ENCODE results near the gene KDM4C. TPM values are rescaled to one million over a fixed set of nuclear protein-coding genes. Genes with fewer than 3 reads are reported as not detected.
"Not testable (repeated sequence)": the region's sequence is repeated elsewhere in the genome, so short reads cannot be mapped to it uniquely, and the experiment has no call there.

Gene KDM4C
- total RNA-seq, 6 donors from 2014 or later: 31.6 to 96.4 (median 41.2) TPM

DNA sequence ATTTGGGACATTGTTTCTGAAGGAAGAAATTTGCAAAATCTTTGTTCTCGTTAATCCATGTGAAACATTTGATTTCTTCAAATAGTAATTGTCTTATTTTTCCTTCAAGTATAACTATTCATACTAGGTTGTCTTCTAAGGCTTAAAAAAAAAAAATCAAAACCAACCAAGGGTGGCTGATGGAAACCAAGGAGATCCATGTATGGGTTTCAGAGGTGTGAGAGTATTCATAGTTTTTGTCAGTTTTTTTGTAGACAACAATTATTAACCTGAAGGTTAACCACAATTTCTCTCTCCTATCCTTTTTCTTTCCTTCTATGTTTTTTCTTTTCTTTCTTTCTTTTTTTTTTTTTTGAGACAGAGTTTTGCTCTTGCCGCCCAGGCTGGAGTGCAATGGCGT lies 35.4 kb downstream of the KDM4C start:
- ATAC-seq (ENCODE audit: low FRiP score in 2 of 2) (no peak), DNase-seq (no peak)
- H3K36me3 ChIP-seq: peaks cover 0 to 23% (median 12%) of the 10 kb centered on the region in 4 donors
- no peak overlapping the region for H3K4me3 ChIP-seq
- H3K27ac ChIP-seq: no peak overlapping the region
- no peaks in the 10 kb centered on the region for H3K27me3 ChIP-seq
- H3K9me3 ChIP-seq: no peaks in the 10 kb centered on the region
- TF ChIP-seq, protein P1, sequence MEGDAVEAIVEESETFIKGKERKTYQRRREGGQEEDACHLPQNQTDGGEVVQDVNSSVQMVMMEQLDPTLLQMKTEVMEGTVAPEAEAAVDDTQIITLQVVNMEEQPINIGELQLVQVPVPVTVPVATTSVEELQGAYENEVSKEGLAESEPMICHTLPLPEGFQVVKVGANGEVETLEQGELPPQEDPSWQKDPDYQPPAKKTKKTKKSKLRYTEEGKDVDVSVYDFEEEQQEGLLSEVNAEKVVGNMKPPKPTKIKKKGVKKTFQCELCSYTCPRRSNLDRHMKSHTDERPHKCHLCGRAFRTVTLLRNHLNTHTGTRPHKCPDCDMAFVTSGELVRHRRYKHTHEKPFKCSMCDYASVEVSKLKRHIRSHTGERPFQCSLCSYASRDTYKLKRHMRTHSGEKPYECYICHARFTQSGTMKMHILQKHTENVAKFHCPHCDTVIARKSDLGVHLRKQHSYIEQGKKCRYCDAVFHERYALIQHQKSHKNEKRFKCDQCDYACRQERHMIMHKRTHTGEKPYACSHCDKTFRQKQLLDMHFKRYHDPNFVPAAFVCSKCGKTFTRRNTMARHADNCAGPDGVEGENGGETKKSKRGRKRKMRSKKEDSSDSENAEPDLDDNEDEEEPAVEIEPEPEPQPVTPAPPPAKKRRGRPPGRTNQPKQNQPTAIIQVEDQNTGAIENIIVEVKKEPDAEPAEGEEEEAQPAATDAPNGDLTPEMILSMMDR (IDR thresholded peaks at IDR 0.05): no peak
- TF ChIP-seq POLR2AphosphoS5 (IDR thresholded peaks at IDR 0.05) (no peak), POLR2A (IDR thresholded peaks at IDR 0.05) (no peak), EP300 (IDR thresholded peaks at IDR 0.05) (no peak)
- WGBS, 2 donors: 97 to 99% methylated on average over 3 of the region's 3 CpGs
- H3K4me1 ChIP-seq: peaks cover 0 to 8% (median 4%) of the 10 kb centered on the region in 4 donors

DNA sequence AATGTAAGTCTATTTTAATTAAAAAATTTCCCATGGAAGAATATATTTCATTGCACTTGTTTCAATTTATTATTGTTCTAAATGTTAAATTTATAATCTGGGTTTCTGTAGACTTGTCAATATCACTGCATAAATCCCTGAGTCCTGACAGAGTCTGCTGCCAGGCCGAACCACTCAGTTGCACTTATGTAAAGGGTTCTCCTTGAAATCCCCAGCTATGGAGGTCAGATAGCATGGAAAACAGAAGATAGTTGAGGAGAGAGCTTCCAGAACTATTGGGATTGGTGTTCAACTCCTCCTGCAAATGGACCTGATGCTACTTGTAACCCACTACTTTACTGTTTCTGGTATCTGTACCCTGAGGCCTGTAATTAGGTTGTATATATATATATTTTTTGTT lies 37.2 kb downstream of the KDM4C start:
- Histone ChIP-seq H3K4me1 (no peaks in the 10 kb centered on the region), H3K27ac (no peak overlapping the region), H3K4me3 (no peak overlapping the region), H3K36me3 (peaks cover 0 to 23% (median 12%) of the 10 kb centered on the region in 4 donors), H3K9me3 (no peaks in the 10 kb centered on the region), H3K27me3 (no peaks in the 10 kb centered on the region)
- 90 to 94% methylated on average over 1 of the region's 1 CpG for WGBS, 2 donors
- DNase-seq (no peak), ATAC-seq (ENCODE audit: low FRiP score in 2 of 2) (no peak)
- TF ChIP-seq, protein P1 (IDR thresholded peaks at IDR 0.05): no peak
- TF ChIP-seq POLR2A (IDR thresholded peaks at IDR 0.05): no peak
- TF ChIP-seq EP300 (IDR thresholded peaks at IDR 0.05): no peak
- TF ChIP-seq POLR2AphosphoS5 (IDR thresholded peaks at IDR 0.05): no peak

DNA sequence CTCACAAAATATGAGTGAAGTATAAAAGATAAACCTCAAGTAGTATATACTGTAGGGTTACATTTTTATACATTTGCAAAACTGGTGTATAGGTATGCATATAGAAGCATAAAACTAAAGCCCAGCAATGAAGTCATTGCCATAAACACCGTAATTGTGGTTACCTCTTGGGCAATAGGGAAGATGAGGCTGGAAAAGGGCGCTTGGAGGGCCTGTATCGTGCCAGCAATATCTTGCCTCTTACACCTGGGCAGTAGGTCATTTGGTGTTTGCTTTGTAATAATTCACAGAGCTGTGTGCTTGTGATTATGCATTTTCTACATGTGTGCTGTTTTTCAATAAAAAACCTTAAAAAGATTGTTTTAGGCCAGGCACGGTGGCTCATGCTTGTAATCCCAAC lies 45.2 kb downstream of the KDM4C start:
- DNase-seq (no peak), ATAC-seq (ENCODE audit: low FRiP score in 2 of 2) (no peak)
- Histone ChIP-seq H3K27ac (no peak overlapping the region), H3K9me3 (no peaks in the 10 kb centered on the region), H3K4me3 (no peak overlapping the region), H3K36me3 (peaks cover 0 to 7% (median 0%) of the 10 kb centered on the region in 4 donors), H3K27me3 (no peaks in the 10 kb centered on the region), H3K4me1 (no peaks in the 10 kb centered on the region)
- WGBS, 2 donors: 87 to 96% methylated on average over 4 of the region's 4 CpGs
- TF ChIP-seq, protein P1 (IDR thresholded peaks at IDR 0.05): no peak
- no peak for TF ChIP-seq POLR2A (IDR thresholded peaks at IDR 0.05)
- TF ChIP-seq EP300 (IDR thresholded peaks at IDR 0.05): no peak
- no peak for TF ChIP-seq POLR2AphosphoS5 (IDR thresholded peaks at IDR 0.05)

DNA sequence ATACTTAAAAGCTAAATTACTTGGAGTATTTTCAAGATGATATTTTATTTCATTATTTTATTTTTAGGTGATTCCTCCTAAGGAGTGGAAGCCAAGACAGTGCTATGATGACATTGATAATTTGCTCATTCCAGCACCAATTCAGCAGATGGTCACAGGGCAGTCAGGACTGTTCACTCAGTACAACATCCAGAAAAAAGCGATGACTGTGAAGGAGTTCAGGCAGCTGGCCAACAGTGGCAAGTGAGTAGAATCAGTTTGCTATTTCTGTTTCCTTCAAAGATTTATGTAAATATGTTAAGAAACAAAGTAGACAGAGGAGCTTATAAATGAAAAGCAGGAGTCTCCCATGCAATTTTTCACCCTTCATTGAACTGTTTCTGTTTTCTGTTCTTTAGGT lies 47.8 kb downstream of the KDM4C start:
- Histone ChIP-seq H3K36me3 (peaks cover 0 to 7% (median 0%) of the 10 kb centered on the region in 4 donors), H3K4me1 (no peaks in the 10 kb centered on the region), H3K27me3 (no peaks in the 10 kb centered on the region), H3K4me3 (no peak overlapping the region), H3K27ac (no peak overlapping the region), H3K9me3 (no peaks in the 10 kb centered on the region)
- DNase-seq (no peak), ATAC-seq (ENCODE audit: low FRiP score in 2 of 2) (peak in 1 of 2 donors; percentile 48)
- TF ChIP-seq EP300 (IDR thresholded peaks at IDR 0.05) (no peak), POLR2AphosphoS5 (IDR thresholded peaks at IDR 0.05) (no peak), POLR2A (IDR thresholded peaks at IDR 0.05) (no peak)
- TF ChIP-seq, protein P1 (IDR thresholded peaks at IDR 0.05): no peak
- 48 to 57% methylated on average over 1 of the region's 1 CpG for WGBS, 2 donors

DNA sequence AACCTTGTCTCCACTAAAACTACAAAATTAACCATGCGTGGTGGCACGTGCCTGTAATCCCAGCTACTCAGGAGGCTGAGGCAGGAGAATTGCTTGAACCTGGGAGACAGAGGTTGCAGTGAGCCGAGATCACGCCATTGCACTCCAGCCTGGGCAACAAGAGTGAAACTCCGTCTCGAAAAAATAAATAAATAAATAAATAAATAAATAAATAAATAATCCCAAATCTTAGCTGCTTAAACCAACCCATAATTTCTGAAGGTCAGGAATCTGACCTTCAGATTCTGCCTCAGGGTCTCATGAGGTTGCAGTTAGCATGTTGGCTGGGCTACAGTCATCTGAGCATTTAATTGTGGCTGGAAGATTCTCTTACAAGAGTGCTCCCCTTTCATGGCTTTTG lies 48.5 kb downstream of the KDM4C start:
- not testable (repeated sequence) for H3K27ac ChIP-seq; ATAC-seq (ENCODE audit: low FRiP score in 2 of 2); H3K36me3 ChIP-seq; H3K4me3 ChIP-seq; DNase-seq; H3K27me3 ChIP-seq; H3K4me1 ChIP-seq; H3K9me3 ChIP-seq
- 99 to 100% methylated on average over 6 of the region's 6 CpGs for WGBS, 2 donors

DNA sequence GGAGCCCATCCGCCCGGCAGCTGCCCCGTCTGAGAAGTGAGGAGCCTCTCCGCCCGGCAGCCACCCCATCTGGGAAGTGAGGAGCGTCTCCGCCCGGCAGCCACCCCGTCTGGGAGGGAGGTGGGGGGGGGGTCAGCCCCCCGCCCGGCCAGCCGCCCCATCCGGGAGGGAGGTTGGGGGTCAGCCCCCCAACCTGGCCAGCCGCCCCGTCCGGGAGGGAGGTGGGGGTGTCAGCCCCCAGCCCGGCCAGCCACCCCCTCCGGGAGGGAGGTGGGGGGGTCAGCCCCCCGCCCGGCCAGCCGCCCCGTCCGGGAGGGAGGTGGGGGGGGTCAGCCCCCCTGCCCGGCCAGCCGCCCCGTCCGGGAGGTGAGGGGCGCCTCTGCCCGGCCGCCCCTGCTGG lies 49.9 kb downstream of the KDM4C start:
- no CpG with 5 or more reads among the region's 30 CpGs for WGBS, 2 donors
- not testable (repeated sequence) for H3K36me3 ChIP-seq

More for the DNA sequence above, 49.9 kb downstream of the KDM4C start:
- not testable (repeated sequence) for H3K27ac ChIP-seq; H3K9me3 ChIP-seq; DNase-seq; ATAC-seq (ENCODE audit: low FRiP score in 2 of 2); H3K4me1 ChIP-seq; H3K27me3 ChIP-seq; H3K4me3 ChIP-seq
